ENCODE results near the gene SPAG16. TPM values are rescaled to one million over a fixed set of nuclear protein-coding genes. Genes with fewer than 3 reads are reported as not detected.

SPAG16 gene
- total RNA-seq, 1 experiment from 2014 or later, result 17.3 TPM

GRCh38 chr2:213429516-213429915 is 145.3 kb downstream of the SPAG16 start:
- Histone ChIP-seq H3K14ac (ENCODE audit: insufficient read depth, low read length) (no peak overlapping the region), H3K79me2 (ENCODE audit: insufficient read depth, low read length) (no peaks in the 10 kb centered on the region), H2BK15ac (ENCODE audit: low read depth, low read length) (no peak overlapping the region), H3K4me2 (ENCODE audit: insufficient read depth, insufficient read length, low read length) (no peak overlapping the region), H2AK5ac (ENCODE audit: insufficient read length, low read length) (no peak overlapping the region), H3K4ac (ENCODE audit: low read depth, low read length) (no peak overlapping the region), H2AFZ (ENCODE audit: low read length) (no peak overlapping the region), H2BK12ac (ENCODE audit: insufficient read length, low read depth, low read length) (no peak overlapping the region), H3T11ph (ENCODE audit: low read length) (no peak overlapping the region), H2BK20ac (ENCODE audit: low read depth, low read length, poor library complexity, severe bottlenecking) (no peak overlapping the region), H3K23me2 (ENCODE audit: insufficient read length, low read depth, low read length, poor library complexity, severe bottlenecking) (no peaks in the 10 kb centered on the region), H3K56ac (ENCODE audit: insufficient read length, low read depth, low read length) (no peak overlapping the region), H2BK5ac (ENCODE audit: insufficient read length, low read length) (no peak overlapping the region), H3K23ac (ENCODE audit: insufficient read length, low read depth, low read length) (no peak overlapping the region), H4K5ac (ENCODE audit: insufficient read length, low read depth, low read length) (no peak overlapping the region), H3K4me1 (ENCODE audit: insufficient read depth, low read length) (no peaks in the 10 kb centered on the region; the same call in 1 of the 2 replicates), H4K91ac (ENCODE audit: insufficient read length, low read depth, low read length) (no peak overlapping the region), H3K79me1 (ENCODE audit: insufficient read depth, low read depth, low read length, poor library complexity, severe bottlenecking) (no peaks in the 10 kb centered on the region), H3K27ac (ENCODE audit: insufficient read length, low read depth, low read length) (no peak overlapping the region), H3K27me3 (ENCODE audit: insufficient read depth, low read length) (no peaks in the 10 kb centered on the region), H4K20me1 (ENCODE audit: control insufficient read depth, insufficient read depth, insufficient read length) (no peaks in the 10 kb centered on the region), H3K9ac (ENCODE audit: extremely low read depth, insufficient read length, low read length) (no peak overlapping the region), H2BK120ac (ENCODE audit: low read depth, low read length, poor library complexity, severe bottlenecking) (no peak overlapping the region), H4K8ac (replicated peaks; ENCODE audit: insufficient read length, low read depth, low read length) (no peak overlapping the region), H3K9me3 (ENCODE audit: control insufficient read depth, low read depth, low read length) (no peaks in the 10 kb centered on the region), H3K18ac (ENCODE audit: insufficient read length, low read depth, low read length) (no peak overlapping the region)
- TF ChIP-seq, protein P1, sequence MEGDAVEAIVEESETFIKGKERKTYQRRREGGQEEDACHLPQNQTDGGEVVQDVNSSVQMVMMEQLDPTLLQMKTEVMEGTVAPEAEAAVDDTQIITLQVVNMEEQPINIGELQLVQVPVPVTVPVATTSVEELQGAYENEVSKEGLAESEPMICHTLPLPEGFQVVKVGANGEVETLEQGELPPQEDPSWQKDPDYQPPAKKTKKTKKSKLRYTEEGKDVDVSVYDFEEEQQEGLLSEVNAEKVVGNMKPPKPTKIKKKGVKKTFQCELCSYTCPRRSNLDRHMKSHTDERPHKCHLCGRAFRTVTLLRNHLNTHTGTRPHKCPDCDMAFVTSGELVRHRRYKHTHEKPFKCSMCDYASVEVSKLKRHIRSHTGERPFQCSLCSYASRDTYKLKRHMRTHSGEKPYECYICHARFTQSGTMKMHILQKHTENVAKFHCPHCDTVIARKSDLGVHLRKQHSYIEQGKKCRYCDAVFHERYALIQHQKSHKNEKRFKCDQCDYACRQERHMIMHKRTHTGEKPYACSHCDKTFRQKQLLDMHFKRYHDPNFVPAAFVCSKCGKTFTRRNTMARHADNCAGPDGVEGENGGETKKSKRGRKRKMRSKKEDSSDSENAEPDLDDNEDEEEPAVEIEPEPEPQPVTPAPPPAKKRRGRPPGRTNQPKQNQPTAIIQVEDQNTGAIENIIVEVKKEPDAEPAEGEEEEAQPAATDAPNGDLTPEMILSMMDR (conservative IDR thresholded peaks at IDR 0.05), result no peak
- Mint-ChIP-seq H3K36me3 (ENCODE audit: insufficient read depth in 1 of 3, low read depth in 3 of 3) (peaks cover 0 to 7% (median 0%) of the 10 kb centered on the region in 3 experiments; a peak in 2 of 7 replicates), H3K27ac (no peak overlapping the region), H3K27me3 (ENCODE audit: low read depth) (no peaks in the 10 kb centered on the region), H3K4me3 (no peak overlapping the region), H3K4me1 (peaks cover 0 to 6% of the 10 kb centered on the region in 2 experiments; a peak in 1 of 4 replicates), H3K9me3 (peaks cover 4 to 10% of the 10 kb centered on the region in 2 experiments; a peak in 4 of 5 replicates)
- no peak for DNase-seq
- WGBS (ENCODE audit: extremely low coverage, insufficient read length, low lambda C conversion rate), result no CpG with 5 or more reads among the region's 2 CpGs

All from H9 (cell line).